ENCODE results near the gene AMOTL2. TPM values are rescaled to one million over a fixed set of nuclear protein-coding genes. Genes with fewer than 3 reads are reported as not detected.

Gene AMOTL2
- total RNA-seq, 1 experiment from 2014 or later, result 96.0 TPM

DNA sequence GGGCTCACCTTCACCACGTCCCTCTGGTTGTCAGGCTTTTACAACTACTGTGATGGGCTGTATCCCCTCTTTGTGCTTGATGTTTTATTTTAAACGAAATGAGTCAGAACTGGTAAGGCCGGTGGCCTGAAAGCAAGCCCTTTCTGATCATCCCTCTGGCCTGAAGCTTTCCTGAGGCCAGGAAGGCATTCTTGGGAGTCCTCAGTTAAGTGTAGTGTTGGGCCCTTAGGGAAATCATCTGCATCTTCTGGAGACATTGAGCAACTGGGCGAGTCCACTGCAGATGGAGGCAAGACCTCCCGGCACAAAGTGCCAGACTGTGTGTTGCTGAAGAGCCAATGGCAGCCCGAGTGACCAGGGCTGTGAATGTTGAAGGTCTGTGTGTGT, 33.0 kb upstream of the AMOTL2 start:
- Histone ChIP-seq H3K9me3 (ENCODE audit: low read length) (no peaks in the 10 kb centered on the region), H3K36me3 (ENCODE audit: low read depth, low read length) (no peaks in the 10 kb centered on the region), H3K9me2 (replicated peaks; ENCODE audit: low read length) (no peaks in the 10 kb centered on the region), H3K4me2 (ENCODE audit: low read length) (no peak overlapping the region), H3K9ac (ENCODE audit: low read length) (no peak overlapping the region), H3F3A (ENCODE audit: low read length, unreplicated experiment) (no peaks in the 10 kb centered on the region), H2AFZ (ENCODE audit: low read length) (no peak overlapping the region), H3K79me2 (ENCODE audit: low read length) (no peaks in the 10 kb centered on the region), H3K27ac (ENCODE audit: low read length) (no peak overlapping the region), H3K27me3 (ENCODE audit: low read length) (no peaks in the 10 kb centered on the region), H3K4me1 (ENCODE audit: insufficient read depth, low read length) (no peaks in the 10 kb centered on the region), H3K4me3 (ENCODE audit: low read length) (no peak overlapping the region), H4K20me1 (ENCODE audit: low read length) (no peaks in the 10 kb centered on the region)
- intact Hi-C loops (cut with micrococcal nuclease), result no loop called here
- no TSS peak for BruUV-seq (replicated peaks)
- TF ChIP-seq EZH2phosphoT487 (IDR thresholded peaks at IDR 0.05; ENCODE audit: borderline replicate concordance, low read length), result no peak
- TF ChIP-seq EZH2 (IDR thresholded peaks at IDR 0.05; ENCODE audit: low read length, unreplicated experiment), result no peak
- TF ChIP-seq, protein P1, sequence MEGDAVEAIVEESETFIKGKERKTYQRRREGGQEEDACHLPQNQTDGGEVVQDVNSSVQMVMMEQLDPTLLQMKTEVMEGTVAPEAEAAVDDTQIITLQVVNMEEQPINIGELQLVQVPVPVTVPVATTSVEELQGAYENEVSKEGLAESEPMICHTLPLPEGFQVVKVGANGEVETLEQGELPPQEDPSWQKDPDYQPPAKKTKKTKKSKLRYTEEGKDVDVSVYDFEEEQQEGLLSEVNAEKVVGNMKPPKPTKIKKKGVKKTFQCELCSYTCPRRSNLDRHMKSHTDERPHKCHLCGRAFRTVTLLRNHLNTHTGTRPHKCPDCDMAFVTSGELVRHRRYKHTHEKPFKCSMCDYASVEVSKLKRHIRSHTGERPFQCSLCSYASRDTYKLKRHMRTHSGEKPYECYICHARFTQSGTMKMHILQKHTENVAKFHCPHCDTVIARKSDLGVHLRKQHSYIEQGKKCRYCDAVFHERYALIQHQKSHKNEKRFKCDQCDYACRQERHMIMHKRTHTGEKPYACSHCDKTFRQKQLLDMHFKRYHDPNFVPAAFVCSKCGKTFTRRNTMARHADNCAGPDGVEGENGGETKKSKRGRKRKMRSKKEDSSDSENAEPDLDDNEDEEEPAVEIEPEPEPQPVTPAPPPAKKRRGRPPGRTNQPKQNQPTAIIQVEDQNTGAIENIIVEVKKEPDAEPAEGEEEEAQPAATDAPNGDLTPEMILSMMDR (conservative IDR thresholded peaks at IDR 0.05; ENCODE audit: low read depth, low read length), result no peak
- ChIA-PET CTCF (no interaction called here), POLR2A (ENCODE audit: unreplicated experiment) (no interaction called here)
- ATAC-seq, result no peak
- DNase-seq, result no peak

DNA sequence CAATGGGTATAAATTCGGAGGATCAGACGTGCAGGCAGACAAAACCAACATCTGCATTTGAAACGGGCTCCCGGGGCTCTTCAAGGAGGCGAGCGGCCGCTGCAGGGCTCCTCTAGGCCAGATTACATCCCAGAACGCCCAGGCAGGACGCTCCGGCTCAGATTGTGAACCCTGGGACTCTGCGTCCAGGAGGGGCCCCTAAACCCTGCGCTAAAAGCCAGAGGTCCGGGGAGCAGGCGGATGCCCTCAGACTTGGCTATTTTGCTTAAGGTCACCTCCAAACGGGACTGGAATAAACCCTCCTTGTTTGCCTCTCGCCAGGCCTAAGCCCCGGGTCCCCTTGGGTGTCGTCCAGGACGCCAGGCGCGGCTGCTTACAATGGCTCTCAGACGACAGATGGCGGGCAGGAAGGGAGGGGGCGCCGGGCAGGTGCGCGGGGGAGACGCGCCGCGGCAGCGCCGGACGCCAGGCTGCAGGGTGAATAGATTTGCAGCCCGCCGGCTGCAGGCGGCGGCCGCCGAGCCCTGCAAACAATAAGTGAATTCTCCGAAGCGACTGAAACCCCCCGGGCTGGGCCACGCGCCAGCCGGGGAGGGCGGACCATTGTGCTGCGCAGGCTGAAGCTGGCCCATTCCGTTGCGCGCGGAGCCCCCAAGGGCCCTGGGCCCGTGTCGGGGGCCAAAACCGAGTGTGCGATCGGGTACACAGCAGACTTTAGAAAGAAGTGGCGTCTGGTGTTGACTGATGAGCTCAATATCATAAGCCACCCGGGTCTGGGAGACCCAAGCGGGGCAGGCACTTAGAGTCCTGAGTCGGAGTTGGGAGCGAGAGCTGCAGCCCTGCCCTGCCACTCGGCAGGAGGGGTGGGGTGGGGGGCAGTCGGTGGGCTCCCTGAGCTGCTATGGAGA, 32.3 kb upstream of the AMOTL2 start:
- no peak overlapping the region for H3K4me2 ChIP-seq (ENCODE audit: low read length)
- H3F3A ChIP-seq (ENCODE audit: low read length, unreplicated experiment), result no peaks in the 10 kb centered on the region
- no peaks in the 10 kb centered on the region for H3K4me1 ChIP-seq (ENCODE audit: insufficient read depth, low read length)
- DNase-seq, result no peak
- no peak overlapping the region for H3K9ac ChIP-seq (ENCODE audit: low read length)
- H2AFZ ChIP-seq (ENCODE audit: low read length), result no peak overlapping the region
- H3K27ac ChIP-seq (ENCODE audit: low read length), result no peak overlapping the region
- TF ChIP-seq EZH2 (IDR thresholded peaks at IDR 0.05; ENCODE audit: low read length, unreplicated experiment) (no peak), EZH2phosphoT487 (IDR thresholded peaks at IDR 0.05; ENCODE audit: borderline replicate concordance, low read length) (no peak)
- TF ChIP-seq, protein P1 (conservative IDR thresholded peaks at IDR 0.05; ENCODE audit: low read depth, low read length), result no peak
- H4K20me1 ChIP-seq (ENCODE audit: low read length), result no peaks in the 10 kb centered on the region
- ATAC-seq, result no peak
- no peaks in the 10 kb centered on the region for H3K27me3 ChIP-seq (ENCODE audit: low read length)
- ChIA-PET CTCF (no interaction called here), POLR2A (ENCODE audit: unreplicated experiment) (no interaction called here)
- intact Hi-C loops (cut with micrococcal nuclease), result no loop called here
- H3K9me3 ChIP-seq (ENCODE audit: low read length), result no peaks in the 10 kb centered on the region
- H3K36me3 ChIP-seq (ENCODE audit: low read depth, low read length), result no peaks in the 10 kb centered on the region
- H3K9me2 ChIP-seq (replicated peaks; ENCODE audit: low read length), result no peaks in the 10 kb centered on the region
- no peaks in the 10 kb centered on the region for H3K79me2 ChIP-seq (ENCODE audit: low read length)
- BruUV-seq (replicated peaks), result no TSS peak
- H3K4me3 ChIP-seq (ENCODE audit: low read length), result no peak overlapping the region

DNA sequence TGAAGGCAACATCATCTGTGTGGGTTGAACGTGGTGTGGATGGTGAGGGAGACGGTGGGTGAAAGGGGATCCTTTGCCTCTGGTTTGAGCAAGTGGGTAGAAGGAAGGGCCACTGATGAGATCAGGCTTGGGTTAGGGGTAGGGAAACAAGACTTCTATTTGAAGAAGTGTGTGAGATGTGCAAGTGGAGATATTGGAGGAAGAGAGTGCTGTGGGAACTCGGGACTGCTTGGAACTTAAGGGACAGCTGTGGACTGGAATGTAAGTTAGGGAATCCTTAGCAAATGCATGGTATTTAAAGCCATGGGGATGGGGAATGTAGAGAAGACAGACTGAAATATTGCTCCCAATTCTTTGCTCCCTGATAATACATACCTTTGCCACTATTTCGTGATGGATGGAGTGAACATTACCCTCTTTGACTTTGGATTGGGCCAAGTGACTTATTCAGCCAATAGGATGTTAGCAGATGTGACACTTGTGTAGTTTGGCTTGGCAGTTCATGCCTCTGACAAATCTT, 30.2 kb upstream of the AMOTL2 start:
- no peak overlapping the region for H2AFZ ChIP-seq (ENCODE audit: low read length)
- intact Hi-C loops (cut with micrococcal nuclease), result no loop called here
- H3K36me3 ChIP-seq (ENCODE audit: low read depth, low read length), result no peaks in the 10 kb centered on the region
- H3F3A ChIP-seq (ENCODE audit: low read length, unreplicated experiment), result no peaks in the 10 kb centered on the region
- H3K9ac ChIP-seq (ENCODE audit: low read length), result no peak overlapping the region
- H3K27ac ChIP-seq (ENCODE audit: low read length), result no peak overlapping the region
- H4K20me1 ChIP-seq (ENCODE audit: low read length), result no peaks in the 10 kb centered on the region
- no peaks in the 10 kb centered on the region for H3K27me3 ChIP-seq (ENCODE audit: low read length)
- ChIA-PET POLR2A (ENCODE audit: unreplicated experiment) (no interaction called here), CTCF (no interaction called here)
- no TSS peak for BruUV-seq (replicated peaks)
- H3K9me3 ChIP-seq (ENCODE audit: low read length), result no peaks in the 10 kb centered on the region
- no peaks in the 10 kb centered on the region for H3K4me1 ChIP-seq (ENCODE audit: insufficient read depth, low read length)
- no peaks in the 10 kb centered on the region for H3K9me2 ChIP-seq (replicated peaks; ENCODE audit: low read length)
- H3K79me2 ChIP-seq (ENCODE audit: low read length), result no peaks in the 10 kb centered on the region
- DNase-seq, result no peak
- TF ChIP-seq EZH2 (IDR thresholded peaks at IDR 0.05; ENCODE audit: low read length, unreplicated experiment), result no peak
- TF ChIP-seq, protein P1 (conservative IDR thresholded peaks at IDR 0.05; ENCODE audit: low read depth, low read length), result no peak
- no peak for TF ChIP-seq EZH2phosphoT487 (IDR thresholded peaks at IDR 0.05; ENCODE audit: borderline replicate concordance, low read length)
- H3K4me2 ChIP-seq (ENCODE audit: low read length), result no peak overlapping the region
- no peak for ATAC-seq
- no peak overlapping the region for H3K4me3 ChIP-seq (ENCODE audit: low read length)

Measured in PC-3 (cell line).